Retinal pigment epithelial cell (primary cell): ENCODE results near the gene TRAF2.

Experiments
- DNase-seq: peaks from one replicate; pipeline ENCODE4 v3.0.0-alpha.2; 2010; ENCODE audit warnings: low read depth
- H3K4me3 ChIP-seq: 2 replicates; pipeline ENCODE4 v1.5.1; 2011; ENCODE audit warnings: mild to moderate bottlenecking, low read length, control low read depth, moderate library complexity
- CTCF ChIP-seq: conservative IDR thresholded peaks from 2 replicates; pipeline ENCODE4 v1.5.1; 2011; ENCODE audit warnings: low read depth, low read length, control low read depth, inconsistent platforms

TRAF2 gene

GRCh38 chr9:136925414-136926153, 39.3 kb downstream of the TRAF2 start:
- no peak overlapping the region for H3K4me3 ChIP-seq
- DNase-seq = no peak
- TF ChIP-seq CTCF = no peak

GRCh38 chr9:136926154-136926704, 39.9 kb downstream of the TRAF2 start:
- no peak overlapping the region for H3K4me3 ChIP-seq
- TF ChIP-seq CTCF = peak; percentile 29
- no peak for DNase-seq

- H3K4me3 ChIP-seq = no peak overlapping the region
- no peak for DNase-seq
- no peak for TF ChIP-seq CTCF
Measured at GRCh38 chr9:136926749-136927148, 40.4 kb downstream of the TRAF2 start.

GRCh38 chr9:136927343-136928271, 41.3 kb downstream of the TRAF2 start:
- no peak overlapping the region for H3K4me3 ChIP-seq
- TF ChIP-seq CTCF = no peak
- no peak for DNase-seq

- no peak for TF ChIP-seq CTCF
- DNase-seq = no peak
- H3K4me3 ChIP-seq = no peak overlapping the region
Measured at GRCh38 chr9:136928591-136928990, 42.3 kb downstream of the TRAF2 start.

GRCh38 chr9:136930014-136930413, 43.7 kb downstream of the TRAF2 start:
- no peak for TF ChIP-seq CTCF
- DNase-seq = no peak
- no peak overlapping the region for H3K4me3 ChIP-seq
